Lower lobe of right lung (tissue), 2 donors: ENCODE data around the gene EYA3. TPM values are rescaled to one million over a fixed set of nuclear protein-coding genes. Genes with fewer than 3 reads are reported as not detected.
A peak's percentile ranks its signal among the peaks of the same experiment; 100 is the strongest.

Source experiments
- ATAC-seq, 2 donors: fragments of 200-7000 bp; cut with Tn5 transposase; one replicate each; pipeline ENCODE4 v1.9.1; 2020 to 2022; ENCODE audit warnings: mild to moderate bottlenecking in 2 of 2, moderate library complexity in 2 of 2
- DNase-seq: peaks from one replicate; pipeline ENCODE4 v3.0.0-alpha.2; 2020
- H3K27ac ChIP-seq: fragments of 200-600 bp; one replicate; pipeline ENCODE4 v1.8.0; 2022
- H3K27me3 ChIP-seq: fragments of 200-600 bp; one replicate; pipeline ENCODE4 v1.8.0; 2022; ENCODE audit warnings: low read depth
- H3K36me3 ChIP-seq: fragments of 200-600 bp; one replicate; pipeline ENCODE4 v1.8.0; 2022; ENCODE audit warnings: mild to moderate bottlenecking
- H3K4me1 ChIP-seq: fragments of 200-600 bp; one replicate; pipeline ENCODE4 v1.8.0; 2022
- H3K4me3 ChIP-seq: fragments of 200-600 bp; one replicate; pipeline ENCODE4 v1.8.0; 2022; ENCODE audit warnings: mild to moderate bottlenecking
- H3K9me3 ChIP-seq: fragments of 200-600 bp; one replicate; pipeline ENCODE4 v1.8.0; 2022
- intact Hi-C: fragments of 100-400 bp; cut with DNase I; formaldehyde crosslinking; loops from one replicate; pipeline ENCODE4 v1.11.0; 2022
- total RNA-seq: library from RNA; stranded (reverse); fragmentation: NEBNext Ultra II Directional; extraction: Animal tissue kit (Norgen Biotek cat#: 25700); gene quantifications from one replicate; pipeline ENCODE4 v1.2.1, GENCODE V29; 2021
- TF ChIP-seq, protein P1 (sequence below): fragments of 200-600 bp; IDR thresholded peaks from one replicate; pipeline ENCODE4 v1.8.0; 2022; ENCODE audit warnings: antibody characterized with exemption, mild to moderate bottlenecking
- donor health status: DM: no; HTN: yes; CAD: no; lungs with severe emphysema.

The EYA3 gene
- total RNA-seq, 1 donor from 2014 or later = 20.4 TPM

DNA sequence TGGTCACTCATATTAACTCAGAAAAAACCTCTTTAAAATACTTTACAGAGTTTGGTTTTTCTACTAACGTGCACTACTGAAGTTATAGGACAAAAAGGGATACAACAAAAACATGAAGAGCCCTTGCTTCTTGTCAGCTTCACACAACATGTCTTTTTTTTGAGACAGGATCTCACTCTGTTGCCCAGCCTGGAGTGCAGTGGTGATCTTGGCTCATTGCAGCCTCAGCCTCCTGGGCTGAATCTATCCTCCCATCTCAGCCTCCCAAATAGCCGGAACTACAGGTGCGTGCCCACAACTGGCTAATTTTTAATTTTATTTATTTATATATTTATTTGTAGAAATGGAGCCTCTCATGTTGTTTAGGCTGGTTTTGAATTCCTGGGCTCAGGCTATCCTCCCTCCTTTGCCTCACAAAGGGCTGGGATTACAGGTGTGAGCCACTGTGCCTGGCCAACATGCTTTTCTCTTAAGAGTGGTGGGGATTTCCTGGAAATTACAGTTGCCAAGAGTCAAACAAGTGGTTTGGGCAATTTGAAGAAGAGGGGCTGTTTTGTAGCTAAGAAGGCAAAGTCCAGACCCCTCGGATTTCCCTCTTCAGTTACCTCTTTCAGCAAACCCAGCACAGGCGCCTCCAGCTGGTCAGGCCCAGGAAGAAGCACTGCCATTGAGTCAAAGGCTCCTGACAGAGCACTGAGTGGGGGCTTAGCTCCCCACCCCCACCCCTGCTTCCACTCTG is 160.0 kb downstream of the EYA3 start:
- intact Hi-C loops = no loop called here
- H3K27ac ChIP-seq = no peak overlapping the region
- H3K27me3 ChIP-seq = no peaks in the 10 kb centered on the region
- peak; percentile 64 to 71 for ATAC-seq
- H3K9me3 ChIP-seq = no peaks in the 10 kb centered on the region
- no peak for DNase-seq
- no peaks in the 10 kb centered on the region for H3K4me1 ChIP-seq
- H3K36me3 ChIP-seq = no peaks in the 10 kb centered on the region
- TF ChIP-seq, protein P1, sequence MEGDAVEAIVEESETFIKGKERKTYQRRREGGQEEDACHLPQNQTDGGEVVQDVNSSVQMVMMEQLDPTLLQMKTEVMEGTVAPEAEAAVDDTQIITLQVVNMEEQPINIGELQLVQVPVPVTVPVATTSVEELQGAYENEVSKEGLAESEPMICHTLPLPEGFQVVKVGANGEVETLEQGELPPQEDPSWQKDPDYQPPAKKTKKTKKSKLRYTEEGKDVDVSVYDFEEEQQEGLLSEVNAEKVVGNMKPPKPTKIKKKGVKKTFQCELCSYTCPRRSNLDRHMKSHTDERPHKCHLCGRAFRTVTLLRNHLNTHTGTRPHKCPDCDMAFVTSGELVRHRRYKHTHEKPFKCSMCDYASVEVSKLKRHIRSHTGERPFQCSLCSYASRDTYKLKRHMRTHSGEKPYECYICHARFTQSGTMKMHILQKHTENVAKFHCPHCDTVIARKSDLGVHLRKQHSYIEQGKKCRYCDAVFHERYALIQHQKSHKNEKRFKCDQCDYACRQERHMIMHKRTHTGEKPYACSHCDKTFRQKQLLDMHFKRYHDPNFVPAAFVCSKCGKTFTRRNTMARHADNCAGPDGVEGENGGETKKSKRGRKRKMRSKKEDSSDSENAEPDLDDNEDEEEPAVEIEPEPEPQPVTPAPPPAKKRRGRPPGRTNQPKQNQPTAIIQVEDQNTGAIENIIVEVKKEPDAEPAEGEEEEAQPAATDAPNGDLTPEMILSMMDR = no peak
- H3K4me3 ChIP-seq = no peak overlapping the region

- H3K4me3 ChIP-seq = no peak overlapping the region
- H3K9me3 ChIP-seq = no peaks in the 10 kb centered on the region
- intact Hi-C loops = no loop called here
- H3K27me3 ChIP-seq = no peaks in the 10 kb centered on the region
- no peaks in the 10 kb centered on the region for H3K36me3 ChIP-seq
- ATAC-seq (no peak), DNase-seq (no peak)
- H3K27ac ChIP-seq = no peak overlapping the region
- H3K4me1 ChIP-seq = no peaks in the 10 kb centered on the region
- TF ChIP-seq, protein P1 = no peak
These were observed 166.1 kb downstream of the EYA3 start for GRCh38 chr1:27922272-27922671.

Other genes starting within 250 kb of the EYA3 start
- 161 TPM for gene THEMIS2, start 216.1 kb downstream of the EYA3 start, total RNA-seq
- 26.3 TPM for gene RPA2, start 174.0 kb downstream of the EYA3 start, total RNA-seq
- gene SMPDL3B, start 153.6 kb downstream of the EYA3 start, total RNA-seq = 15.4 TPM
- gene XKR8, start 128.6 kb downstream of the EYA3 start, total RNA-seq = 12.8 TPM
- 52.8 TPM for gene PTAFR, start 88.1 kb upstream of the EYA3 start, total RNA-seq
- 68.9 TPM for gene DNAJC8, start 144.4 kb upstream of the EYA3 start, total RNA-seq
- gene ATP5IF1, start 147.5 kb upstream of the EYA3 start, total RNA-seq = 109 TPM
- 13.1 TPM for gene SESN2, start 170.9 kb upstream of the EYA3 start, total RNA-seq
- 12.6 TPM for gene MED18, start 240.4 kb upstream of the EYA3 start, total RNA-seq